DOHH2 (cell line): Measurements from ENCODE around the gene RASA2.

Experiments used
- CTCF ChIP-seq: fragments of 200-600 bp; sonication (generic); IDR thresholded peaks from one replicate; pipeline ENCODE4 v1.5.1; 2014; ENCODE audit warnings: antibody characterized with exemption, mild to moderate bottlenecking, low read depth, low read length; ENCODE audit not compliant: poor library complexity, severe bottlenecking
- EZH2phosphoT487 ChIP-seq: fragments of 200-600 bp; sonication (generic); IDR thresholded peaks from 2 replicates; pipeline ENCODE4 v1.6.1; 2017; ENCODE audit warnings: borderline replicate concordance, mild to moderate bottlenecking, antibody characterized with exemption, low read length, moderate library complexity, mixed read lengths

GRCh38 chr3:141544697-141545096, 57.9 kb downstream of the RASA2 start:
- TF ChIP-seq CTCF (no peak), EZH2phosphoT487 (no peak)
